Activated CD8-positive, alpha-beta memory T cell treated with anti-CD3 and anti-CD28 coated beads, Interleukin-2, amount 10 ng/mL, durations not matched to agents 7 days and 5 days (primary cell): ENCODE data around the gene DDX5. TPM values are rescaled to one million over a fixed set of nuclear protein-coding genes. Genes with fewer than 3 reads are reported as not detected.

ENCODE experiments used
- ATAC-seq: fragments of 150-1000 bp; cut with Tn5 transposase; one replicate; pipeline ENCODE4 v1.10.0; 2021; ENCODE audit warnings: moderate library complexity
- CTCF ChIA-PET: fragments of 350-600 bp; sonication (Branson Sonifier 250); formaldehyde crosslinking; loops from one replicate; lab custom pipeline; 2021; ENCODE audit warnings: antibody characterized with exemption; lab: Charles Lee
- DNase-seq: peaks from one replicate; pipeline ENCODE4 v3.0.0-alpha.2; 2020
- H3K27ac Mint-ChIP-seq: one replicate; pipeline ENCODE4 v1.8.0; 2021; ENCODE audit warnings: mild to moderate bottlenecking, mixed read lengths
- H3K27me3 Mint-ChIP-seq: one replicate; pipeline ENCODE4 v1.8.0; 2021; ENCODE audit warnings: mixed read lengths
- H3K36me3 Mint-ChIP-seq: one replicate; pipeline ENCODE4 v1.8.0; 2021; ENCODE audit warnings: mild to moderate bottlenecking, mixed read lengths
- H3K4me1 Mint-ChIP-seq: one replicate; pipeline ENCODE4 v1.8.0; 2021; ENCODE audit warnings: mixed read lengths
- H3K4me3 Mint-ChIP-seq: one replicate; pipeline ENCODE4 v1.8.0; 2021; ENCODE audit warnings: mild to moderate bottlenecking, moderate library complexity, mixed read lengths
- H3K9me3 Mint-ChIP-seq: one replicate; pipeline ENCODE4 v1.8.0; 2022; ENCODE audit warnings: low read depth, mixed read lengths
- microRNA-seq: library from miRNA; unstranded; fragments of <30 nt; microRNA quantifications from one replicate; pipeline ENCODE4 v1.2.0, GENCODE V29; 2022
- total RNA-seq, 2 experiments: library from RNA; stranded (reverse); gene quantifications; one replicate each; pipeline ENCODE4 v1.2.3, GENCODE V29; 2021

Gene DDX5
- total RNA-seq, 2 experiments from 2014 or later = 842 to 926 TPM

DNA sequence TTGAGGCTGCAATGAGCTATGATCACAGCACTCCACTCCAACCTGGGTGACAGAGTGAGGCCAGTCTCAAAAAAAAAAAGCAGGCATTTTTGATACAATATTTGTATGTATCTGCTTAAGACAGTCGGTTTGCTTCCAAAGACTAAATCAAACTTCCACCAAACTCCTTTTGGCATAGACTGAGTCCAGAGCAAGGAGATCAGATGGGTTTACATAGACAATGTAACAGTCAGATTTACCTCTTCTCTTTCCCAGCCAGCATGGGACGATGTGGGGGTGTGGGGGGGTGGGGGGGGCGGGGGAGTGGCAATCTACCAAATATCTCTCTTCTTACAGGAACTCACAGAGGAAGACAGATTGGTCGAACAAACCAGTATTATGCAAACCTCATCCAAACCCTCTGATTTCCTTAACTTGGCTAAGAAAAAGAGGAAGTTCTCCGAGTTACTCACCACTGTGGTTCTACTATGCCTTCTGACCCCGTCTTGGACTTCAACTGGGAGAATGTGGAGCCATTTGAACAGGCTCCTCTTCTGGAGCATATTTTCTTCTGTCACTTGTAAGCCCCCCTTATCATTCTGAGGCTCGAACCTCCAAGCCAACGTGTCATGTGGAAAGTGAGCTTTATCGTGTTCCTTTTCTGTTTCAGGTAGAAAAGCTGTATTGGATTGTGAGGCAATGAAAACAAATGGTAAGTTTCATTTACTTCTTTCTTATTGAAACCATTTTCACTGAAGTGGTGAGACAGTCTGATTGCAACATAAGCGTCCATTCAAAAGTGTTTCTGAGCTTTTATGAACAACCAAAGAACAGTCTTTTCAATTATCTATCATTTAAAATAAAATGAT, 57.2 kb downstream of the DDX5 start, which contains the start of gene MILR1:
MILR1 (plus strand) TSS at position 451 of the 848 bp plus-strand sequence; CDS start at position 505, 54 bp downstream.
- DNase-seq (no peak), ATAC-seq (no peak)
- Mint-ChIP-seq H3K4me1 (peaks cover 21% of the 10 kb centered on the region), H3K27ac (no peak within 1 kb of the TSS), H3K36me3 (no peaks in the 10 kb centered on the region), H3K27me3 (no peaks in the 10 kb centered on the region), H3K9me3 (no peaks in the 10 kb centered on the region), H3K4me3 (no peak within 1 kb of the TSS)
- CTCF ChIA-PET = no interaction called here

Small RNAs within 50 kb of the gene (microRNA-seq; reads per million reads assigned to microRNA genes)
- 6.8 reads per million, percentile 20 among the genes with 10 or more reads in this experiment for gene MIR3064
- gene MIR5047 = not detected

Other genes with a start within 250 kb of the DDX5 start
- gene TEX2, start 243.0 kb downstream of the DDX5 start, total RNA-seq = 10 to 100 TPM; 14.8 to 17.6 TPM
- gene PECAM1, start 115.4 kb downstream of the DDX5 start, total RNA-seq = 100 to 1,000 TPM; 116 to 124 TPM
- under 1 TPM in 1 of 2 experiments, not detected in 1; 0.82 TPM for gene MILR1, start 57.2 kb downstream of the DDX5 start, total RNA-seq
- 10 to 100 TPM; 36.0 to 47.3 TPM for gene POLG2, start 9.2 kb downstream of the DDX5 start, total RNA-seq
- 10 to 100 TPM; 45.7 to 52.6 TPM for gene CEP95, start 688 bp upstream of the DDX5 start, total RNA-seq
- gene SMURF2, start 156.0 kb upstream of the DDX5 start, total RNA-seq = 10 to 100 TPM; 16.0 to 22.1 TPM